GM12878 (cell line): ENCODE measurements around the gene NEK3. TPM values are rescaled to one million over a fixed set of nuclear protein-coding genes. Genes with fewer than 3 reads are reported as not detected.

ENCODE experiments used
- ATF7 ChIP-seq: fragments of 450-650 bp; IDR thresholded peaks from 2 replicates; pipeline ENCODE4 v1.6.1; 2016; ENCODE audit warnings: low read depth, mild to moderate bottlenecking
- HDAC6 ChIP-seq: fragments of 200-600 bp; sonication (generic); IDR thresholded peaks from one replicate; pipeline ENCODE4 v1.8.0; 2017; ENCODE audit warnings: antibody characterized with exemption; ENCODE audit not compliant: unreplicated experiment
- IKZF1 ChIP-seq: fragments of 450-650 bp; conservative IDR thresholded peaks from 2 replicates; pipeline ENCODE4 v1.6.1; 2017; ENCODE audit warnings: antibody characterized with exemption, mild to moderate bottlenecking
- IRF4 ChIP-seq: IDR thresholded peaks from 2 replicates; pipeline ENCODE4 v1.6.1; 2011; ENCODE audit warnings: low read depth, low read length
- JUND ChIP-seq: IDR thresholded peaks from 2 replicates; pipeline ENCODE4 v1.6.1; 2012; ENCODE audit warnings: low read depth, mild to moderate bottlenecking, low read length, improper control_type of control experiment, moderate library complexity
- NFIC ChIP-seq: IDR thresholded peaks from 2 replicates; pipeline ENCODE4 v1.6.1; 2012; ENCODE audit warnings: low read depth, mild to moderate bottlenecking, inconsistent platforms, low read length, moderate library complexity
- NR2C2 ChIP-seq: IDR thresholded peaks from 2 replicates; pipeline ENCODE4 v1.6.1; 2011; ENCODE audit warnings: borderline replicate concordance, low read depth; ENCODE audit not compliant: control insufficient read depth, insufficient read length
- RAD51 ChIP-seq: fragments of 450-650 bp; IDR thresholded peaks from 2 replicates; pipeline ENCODE4 v1.6.1; 2016; ENCODE audit warnings: moderate library complexity, mild to moderate bottlenecking, inconsistent platforms
- RB1 ChIP-seq: fragments of 450-650 bp; formaldehyde crosslinking; IDR thresholded peaks from 2 replicates; pipeline ENCODE4 v1.6.1; 2017; ENCODE audit warnings: mild to moderate bottlenecking, borderline replicate concordance
- SP1 ChIP-seq: IDR thresholded peaks from one replicate; pipeline ENCODE4 v1.6.1; 2011; ENCODE audit warnings: low read depth, low read length
- SUPT20H ChIP-seq: IDR thresholded peaks from 2 replicates; pipeline ENCODE4 v1.6.1; 2011; ENCODE audit warnings: low read depth, mild to moderate bottlenecking, low read length, moderate library complexity, borderline replicate concordance; ENCODE audit not compliant: control insufficient read depth
- USF1 ChIP-seq: IDR thresholded peaks from 2 replicates; pipeline ENCODE4 v1.6.1; 2011; ENCODE audit warnings: borderline replicate concordance, low read depth, mild to moderate bottlenecking, moderate library complexity, mixed read lengths, low read length; ENCODE audit not compliant: insufficient read depth; ENCODE audit errors: extremely low read length
- ZNF207 ChIP-seq: fragments of 450-650 bp; IDR thresholded peaks from 2 replicates; pipeline ENCODE4 v1.6.1; 2014; ENCODE audit warnings: antibody characterized with exemption, mild to moderate bottlenecking, borderline replicate concordance
- polyA plus RNA-seq, 11 experiments: library from polyadenylated mRNA; depleted of rRNA in 4 of 11; unstranded in 6 of 11; stranded (reverse) in 5 of 11; fragments of >200 nt; fragmentation: Nextera tagmentation in 4 of 11; fragmentation: Illumina TruSeq in 1 of 11; extraction: Ambion mirVana in 4 of 11; extraction: Trizol in 1 of 11; gene quantifications; 1 replicate in 1 of 11; 2 replicates in 10 of 11; pipeline versions ENCODE4 v1.2.1 to v1.2.3, GENCODE V29; 2011 to 2016; ENCODE audit warnings: inconsistent platforms in 2 of 11, missing spikeins in 2 of 11, low read depth in 1 of 11
- total RNA-seq, 4 experiments: library from RNA; depleted of rRNA in 3 of 4; stranded (reverse); fragments of >200 nt in 3 of 4; fragmentation: Illumina TruSeq in 1 of 4; extraction: Trizol in 1 of 4; gene quantifications; 2 replicates each; pipeline versions ENCODE4 v1.2.1 to v1.2.3, GENCODE V29; 2013 to 2021
- TF ChIP-seq, protein P1 (sequence below): fragments of 450-650 bp; formaldehyde crosslinking; IDR thresholded peaks from 2 replicates; pipeline ENCODE4 v1.5.0; 2022; ENCODE audit warnings: mild to moderate bottlenecking, missing genetic modification characterization
- TF ChIP-seq, protein P2 (sequence below): fragments of 450-650 bp; IDR thresholded peaks from 2 replicates; pipeline ENCODE4 v1.6.1; 2017; ENCODE audit warnings: antibody characterized with exemption, mild to moderate bottlenecking, moderate library complexity
- TF ChIP-seq, protein P3 (sequence below): fragments of 450-650 bp; IDR thresholded peaks from 2 replicates; pipeline ENCODE4 v1.6.1; 2018; ENCODE audit warnings: mild to moderate bottlenecking, low read depth, moderate library complexity; ENCODE audit not compliant: partially characterized antibody
- TF ChIP-seq, protein P4 (sequence below): fragments of 450-650 bp; conservative IDR thresholded peaks from 2 replicates; pipeline ENCODE4 v1.6.1; 2017; ENCODE audit warnings: mild to moderate bottlenecking, moderate library complexity

The NEK3 gene
- total and polyA plus RNA-seq, 10 of the 15 experiments (the other 5 are each of a cell fraction or from before 2014, with no cell fraction given), result 2.9 to 9.3 (median 5.9) TPM

DNA sequence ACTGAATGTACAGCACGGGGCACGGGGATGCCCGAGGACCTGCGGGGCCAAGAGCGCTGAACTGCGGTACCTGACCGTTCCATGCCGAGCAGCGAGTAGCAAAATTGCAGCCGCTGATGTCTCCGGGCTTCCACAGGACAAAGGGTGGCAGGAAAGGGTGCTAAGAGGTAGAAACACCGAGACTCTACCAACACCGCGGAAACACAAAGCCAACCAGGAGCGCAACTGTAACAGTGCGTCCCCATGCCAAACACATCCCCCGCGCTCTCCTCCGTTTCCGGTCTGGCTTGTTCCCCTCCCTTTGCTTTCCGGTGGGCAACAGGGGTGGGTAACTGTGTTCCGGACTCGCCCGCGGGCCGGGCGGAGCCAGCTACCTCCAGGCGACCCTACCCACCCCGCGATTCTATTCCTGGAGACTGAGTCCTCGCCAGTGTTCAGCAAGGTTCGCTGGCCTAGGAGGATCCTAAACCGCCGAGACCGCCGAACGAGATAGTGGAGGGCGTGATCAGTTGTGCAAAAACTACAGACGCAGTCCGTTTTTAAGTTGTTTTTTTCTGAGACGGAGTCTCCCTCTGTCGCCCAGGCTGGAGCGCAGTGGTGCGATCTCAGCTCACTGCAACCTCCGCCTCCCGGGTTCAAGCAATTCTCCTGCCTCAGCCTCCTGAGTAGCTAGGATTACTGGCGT lies 34.9 kb upstream of the NEK3 start (continued):
- TF ChIP-seq, protein P1, sequence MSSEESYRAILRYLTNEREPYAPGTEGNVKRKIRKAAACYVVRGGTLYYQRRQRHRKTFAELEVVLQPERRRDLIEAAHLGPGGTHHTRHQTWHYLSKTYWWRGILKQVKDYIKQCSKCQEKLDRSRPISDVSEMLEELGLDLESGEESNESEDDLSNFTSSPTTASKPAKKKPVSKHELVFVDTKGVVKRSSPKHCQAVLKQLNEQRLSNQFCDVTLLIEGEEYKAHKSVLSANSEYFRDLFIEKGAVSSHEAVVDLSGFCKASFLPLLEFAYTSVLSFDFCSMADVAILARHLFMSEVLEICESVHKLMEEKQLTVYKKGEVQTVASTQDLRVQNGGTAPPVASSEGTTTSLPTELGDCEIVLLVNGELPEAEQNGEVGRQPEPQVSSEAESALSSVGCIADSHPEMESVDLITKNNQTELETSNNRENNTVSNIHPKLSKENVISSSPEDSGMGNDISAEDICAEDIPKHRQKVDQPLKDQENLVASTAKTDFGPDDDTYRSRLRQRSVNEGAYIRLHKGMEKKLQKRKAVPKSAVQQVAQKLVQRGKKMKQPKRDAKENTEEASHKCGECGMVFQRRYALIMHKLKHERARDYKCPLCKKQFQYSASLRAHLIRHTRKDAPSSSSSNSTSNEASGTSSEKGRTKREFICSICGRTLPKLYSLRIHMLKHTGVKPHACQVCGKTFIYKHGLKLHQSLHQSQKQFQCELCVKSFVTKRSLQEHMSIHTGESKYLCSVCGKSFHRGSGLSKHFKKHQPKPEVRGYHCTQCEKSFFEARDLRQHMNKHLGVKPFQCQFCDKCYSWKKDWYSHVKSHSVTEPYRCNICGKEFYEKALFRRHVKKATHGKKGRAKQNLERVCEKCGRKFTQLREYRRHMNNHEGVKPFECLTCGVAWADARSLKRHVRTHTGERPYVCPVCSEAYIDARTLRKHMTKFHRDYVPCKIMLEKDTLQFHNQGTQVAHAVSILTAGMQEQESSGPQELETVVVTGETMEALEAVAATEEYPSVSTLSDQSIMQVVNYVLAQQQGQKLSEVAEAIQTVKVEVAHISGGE (CRISPR knock-in tag), result peak; percentile 99
- TF ChIP-seq NFIC, result no peak
- TF ChIP-seq, protein P2, sequence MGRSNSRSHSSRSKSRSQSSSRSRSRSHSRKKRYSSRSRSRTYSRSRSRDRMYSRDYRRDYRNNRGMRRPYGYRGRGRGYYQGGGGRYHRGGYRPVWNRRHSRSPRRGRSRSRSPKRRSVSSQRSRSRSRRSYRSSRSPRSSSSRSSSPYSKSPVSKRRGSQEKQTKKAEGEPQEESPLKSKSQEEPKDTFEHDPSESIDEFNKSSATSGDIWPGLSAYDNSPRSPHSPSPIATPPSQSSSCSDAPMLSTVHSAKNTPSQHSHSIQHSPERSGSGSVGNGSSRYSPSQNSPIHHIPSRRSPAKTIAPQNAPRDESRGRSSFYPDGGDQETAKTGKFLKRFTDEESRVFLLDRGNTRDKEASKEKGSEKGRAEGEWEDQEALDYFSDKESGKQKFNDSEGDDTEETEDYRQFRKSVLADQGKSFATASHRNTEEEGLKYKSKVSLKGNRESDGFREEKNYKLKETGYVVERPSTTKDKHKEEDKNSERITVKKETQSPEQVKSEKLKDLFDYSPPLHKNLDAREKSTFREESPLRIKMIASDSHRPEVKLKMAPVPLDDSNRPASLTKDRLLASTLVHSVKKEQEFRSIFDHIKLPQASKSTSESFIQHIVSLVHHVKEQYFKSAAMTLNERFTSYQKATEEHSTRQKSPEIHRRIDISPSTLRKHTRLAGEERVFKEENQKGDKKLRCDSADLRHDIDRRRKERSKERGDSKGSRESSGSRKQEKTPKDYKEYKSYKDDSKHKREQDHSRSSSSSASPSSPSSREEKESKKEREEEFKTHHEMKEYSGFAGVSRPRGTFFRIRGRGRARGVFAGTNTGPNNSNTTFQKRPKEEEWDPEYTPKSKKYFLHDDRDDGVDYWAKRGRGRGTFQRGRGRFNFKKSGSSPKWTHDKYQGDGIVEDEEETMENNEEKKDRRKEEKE, result no peak
- TF ChIP-seq JUND, result no peak
- no peak for TF ChIP-seq SUPT20H
- no peak for TF ChIP-seq RAD51
- peak; percentile 89; the same call in 1 of the 2 replicates for TF ChIP-seq ZNF207
- no peak for TF ChIP-seq NR2C2
- TF ChIP-seq, protein P3, sequence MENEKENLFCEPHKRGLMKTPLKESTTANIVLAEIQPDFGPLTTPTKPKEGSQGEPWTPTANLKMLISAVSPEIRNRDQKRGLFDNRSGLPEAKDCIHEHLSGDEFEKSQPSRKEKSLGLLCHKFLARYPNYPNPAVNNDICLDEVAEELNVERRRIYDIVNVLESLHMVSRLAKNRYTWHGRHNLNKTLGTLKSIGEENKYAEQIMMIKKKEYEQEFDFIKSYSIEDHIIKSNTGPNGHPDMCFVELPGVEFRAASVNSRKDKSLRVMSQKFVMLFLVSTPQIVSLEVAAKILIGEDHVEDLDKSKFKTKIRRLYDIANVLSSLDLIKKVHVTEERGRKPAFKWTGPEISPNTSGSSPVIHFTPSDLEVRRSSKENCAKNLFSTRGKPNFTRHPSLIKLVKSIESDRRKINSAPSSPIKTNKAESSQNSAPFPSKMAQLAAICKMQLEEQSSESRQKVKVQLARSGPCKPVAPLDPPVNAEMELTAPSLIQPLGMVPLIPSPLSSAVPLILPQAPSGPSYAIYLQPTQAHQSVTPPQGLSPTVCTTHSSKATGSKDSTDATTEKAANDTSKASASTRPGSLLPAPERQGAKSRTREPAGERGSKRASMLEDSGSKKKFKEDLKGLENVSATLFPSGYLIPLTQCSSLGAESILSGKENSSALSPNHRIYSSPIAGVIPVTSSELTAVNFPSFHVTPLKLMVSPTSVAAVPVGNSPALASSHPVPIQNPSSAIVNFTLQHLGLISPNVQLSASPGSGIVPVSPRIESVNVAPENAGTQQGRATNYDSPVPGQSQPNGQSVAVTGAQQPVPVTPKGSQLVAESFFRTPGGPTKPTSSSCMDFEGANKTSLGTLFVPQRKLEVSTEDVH, result peak; percentile 88
- no peak for TF ChIP-seq HDAC6
- TF ChIP-seq IKZF1, result peak; percentile 78
- TF ChIP-seq ATF7, result peak; percentile 36
- TF ChIP-seq, protein P4, sequence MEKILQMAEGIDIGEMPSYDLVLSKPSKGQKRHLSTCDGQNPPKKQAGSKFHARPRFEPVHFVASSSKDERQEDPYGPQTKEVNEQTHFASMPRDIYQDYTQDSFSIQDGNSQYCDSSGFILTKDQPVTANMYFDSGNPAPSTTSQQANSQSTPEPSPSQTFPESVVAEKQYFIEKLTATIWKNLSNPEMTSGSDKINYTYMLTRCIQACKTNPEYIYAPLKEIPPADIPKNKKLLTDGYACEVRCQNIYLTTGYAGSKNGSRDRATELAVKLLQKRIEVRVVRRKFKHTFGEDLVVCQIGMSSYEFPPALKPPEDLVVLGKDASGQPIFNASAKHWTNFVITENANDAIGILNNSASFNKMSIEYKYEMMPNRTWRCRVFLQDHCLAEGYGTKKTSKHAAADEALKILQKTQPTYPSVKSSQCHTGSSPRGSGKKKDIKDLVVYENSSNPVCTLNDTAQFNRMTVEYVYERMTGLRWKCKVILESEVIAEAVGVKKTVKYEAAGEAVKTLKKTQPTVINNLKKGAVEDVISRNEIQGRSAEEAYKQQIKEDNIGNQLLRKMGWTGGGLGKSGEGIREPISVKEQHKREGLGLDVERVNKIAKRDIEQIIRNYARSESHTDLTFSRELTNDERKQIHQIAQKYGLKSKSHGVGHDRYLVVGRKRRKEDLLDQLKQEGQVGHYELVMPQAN, result peak; percentile 47; the same call in 1 of the 2 replicates
- TF ChIP-seq IRF4, result peak; percentile 94
- TF ChIP-seq SP1, result peak; percentile 75
- peak; percentile 52 for TF ChIP-seq USF1
- peak; percentile 90 for TF ChIP-seq RB1
